ENCODE measurements around the gene KLHL25. TPM values are rescaled to one million over a fixed set of nuclear protein-coding genes. Genes with fewer than 3 reads are reported as not detected.

Gene KLHL25
- polyA plus RNA-seq, 2 of the 4 experiments (the other 2 are of a cell fraction) = 3.2 to 6.1 TPM

- DNase-seq (ENCODE audit: low read depth in 1 of 2, low spot score in 1 of 2) (no peak), FAIRE-seq (no peak), ATAC-seq (no peak; a peak in 1 of 6 replicates)
- 93% methylated on average over 10 of the region's 10 CpGs for WGBS (ENCODE audit: missing lambda C conversion rate)
- CTCF ChIA-PET = no interaction called here
- POLR2A ChIA-PET = no interaction called here
- H3K4me3 ChIP-seq = no peak overlapping the region
- TF ChIP-seq JUNB (IDR thresholded peaks at IDR 0.05) (no peak), HOXA7 (CRISPR knock-in tag; IDR thresholded peaks at IDR 0.05) (no peak), FOSB (CRISPR knock-in tag; IDR thresholded peaks at IDR 0.05) (no peak), USF2 (IDR thresholded peaks at IDR 0.05) (no peak), JUN (IDR thresholded peaks at IDR 0.05) (no peak), NR3C1 (IDR thresholded peaks at IDR 0.05) (no peak), RAD21 (conservative IDR thresholded peaks at IDR 0.05 in 1 of 2, IDR thresholded peaks at IDR 0.05 in 1 of 2) (no peak), E2F6 (IDR thresholded peaks at IDR 0.05; ENCODE audit: borderline replicate concordance, low read depth) (no peak), ZSCAN20 (CRISPR knock-in tag; IDR thresholded peaks at IDR 0.05) (no peak), ESRRA (IDR thresholded peaks at IDR 0.05; ENCODE audit: borderline replicate concordance, low read length) (no peak), HDAC2 (IDR thresholded peaks at IDR 0.05) (no peak), SREBF2 (IDR thresholded peaks at IDR 0.05) (no peak)
- H3K27ac ChIP-seq = no peak overlapping the region
- H3K9me3 ChIP-seq = no peaks in the 10 kb centered on the region
- no peak overlapping the region for H3K4me2 ChIP-seq
- no peaks in the 10 kb centered on the region for H3K4me1 ChIP-seq
Observed at GRCh38 chr15:85744579-85744978, 50.1 kb downstream of the KLHL25 start.

GRCh38 chr15:85743392-85744055, 51.2 kb downstream of the KLHL25 start:
- H3K9me3 ChIP-seq = no peaks in the 10 kb centered on the region
- ChIA-PET CTCF (interaction anchor here (4.4 to 6.6 kb wide), 2 partner anchors 13 to 97 kb away, joined by 33 to 62 read pairs; no protein-coding TSS in a partner anchor), POLR2A (no interaction called here)
- H3K27ac ChIP-seq = no peak overlapping the region
- DNase-seq (ENCODE audit: low read depth in 1 of 2, low spot score in 1 of 2) = no peak
- no peak overlapping the region for H3K4me2 ChIP-seq
- H3K4me3 ChIP-seq = no peak overlapping the region
- TF ChIP-seq MYC (IDR thresholded peaks at IDR 0.05; ENCODE audit: borderline replicate concordance, low read length) (no peak), HDAC2 (IDR thresholded peaks at IDR 0.05) (no peak), EHMT2 (IDR thresholded peaks at IDR 0.05; ENCODE audit: low read depth) (no peak), PHF8 (IDR thresholded peaks at IDR 0.05; ENCODE audit: borderline replicate concordance, low read depth) (no peak), GATA3 (IDR thresholded peaks at IDR 0.05; ENCODE audit: borderline replicate concordance) (no peak), JUN (IDR thresholded peaks at IDR 0.05) (no peak), E2F6 (IDR thresholded peaks at IDR 0.05; ENCODE audit: borderline replicate concordance, low read depth) (no peak)
- 85% methylated on average over 14 of the region's 14 CpGs for WGBS (ENCODE audit: missing lambda C conversion rate)
- no peaks in the 10 kb centered on the region for H3K4me1 ChIP-seq
- no peak for FAIRE-seq
- ATAC-seq = no peak

GRCh38 chr15:85742186-85742821, 52.4 kb downstream of the KLHL25 start:
- Histone ChIP-seq H3K9me3 (no peaks in the 10 kb centered on the region), H3K4me3 (no peak overlapping the region), H3K4me2 (no peak overlapping the region), H3K4me1 (no peaks in the 10 kb centered on the region), H3K27ac (no peak overlapping the region)
- POLR2A ChIA-PET = no interaction called here
- FAIRE-seq (no peak), DNase-seq (ENCODE audit: low read depth in 1 of 2, low spot score in 1 of 2) (no peak), ATAC-seq (no peak)
- 86% methylated on average over 8 of the region's 8 CpGs for WGBS (ENCODE audit: missing lambda C conversion rate)
- CTCF ChIA-PET = interaction anchor here (0.9 to 6.6 kb wide), 6 partner anchors 10 to 446 kb away, joined by 3 to 62 read pairs (median 4); no protein-coding TSS in a partner anchor
- TF ChIP-seq RCOR1 (IDR thresholded peaks at IDR 0.05; ENCODE audit: low read depth, low read length) = no peak
- no peak for TF ChIP-seq FOSL2 (IDR thresholded peaks at IDR 0.05)
- TF ChIP-seq FOSL2 (CRISPR knock-in tag; IDR thresholded peaks at IDR 0.05) = no peak
- TF ChIP-seq ATOH8 (CRISPR knock-in tag; IDR thresholded peaks at IDR 0.05; ENCODE audit: low read depth) = no peak
- TF ChIP-seq RARB (CRISPR knock-in tag; IDR thresholded peaks at IDR 0.05) = no peak
- no peak for TF ChIP-seq EP300 (IDR thresholded peaks at IDR 0.05)
- no peak for TF ChIP-seq HEYL (CRISPR knock-in tag; IDR thresholded peaks at IDR 0.05)
- TF ChIP-seq MAFK (IDR thresholded peaks at IDR 0.05; ENCODE audit: partially characterized antibody) = no peak
- TF ChIP-seq USF2 (IDR thresholded peaks at IDR 0.05) = no peak
- TF ChIP-seq CHD2 (IDR thresholded peaks at IDR 0.05; ENCODE audit: low read length, partially characterized antibody) = no peak
- no peak for TF ChIP-seq CHD4 (IDR thresholded peaks at IDR 0.05; ENCODE audit: borderline replicate concordance)

Measured in A549 (cell line).